ENCODE measurements around the gene ARHGEF10L.

- no peak for TF ChIP-seq GATA3 (IDR thresholded peaks at IDR 0.05; ENCODE audit: low read depth, low read length)
- no peak for TF ChIP-seq GATA2 (IDR thresholded peaks at IDR 0.05; ENCODE audit: low read depth, low read length)
Measured at GRCh38 chr1:17558541-17558940, 19.0 kb downstream of the ARHGEF10L start.

Measured in SH-SY5Y (cell line).